Heart right ventricle (tissue), 16 donors: Measurements from ENCODE around the gene EDC3. TPM values are rescaled to one million over a fixed set of nuclear protein-coding genes. Genes with fewer than 3 reads are reported as not detected.

Experiments used
- ATAC-seq, 8 donors: fragments of 200-7000 bp; cut with Tn5 transposase; one replicate each; pipeline ENCODE4 v1.9.1; 2020; ENCODE audit warnings: mild to moderate bottlenecking in 8 of 8, moderate library complexity in 8 of 8, moderate number of reproducible peaks in 1 of 8
- DNase-seq, 2 donors: peaks; one replicate each; pipeline ENCODE4 v3.0.0-alpha.2; 2020
- H3K27ac ChIP-seq, 10 donors: fragments of 200-600 bp; sonication (generic) in 2 of 10; one replicate each; pipeline versions ENCODE4 v1.5.0 to v1.8.0; 2020 to 2022; ENCODE audit warnings: mild to moderate bottlenecking in 3 of 10
- H3K27me3 ChIP-seq, 7 donors: fragments of 200-600 bp; one replicate each; pipeline ENCODE4 v1.8.0; 2021 to 2022; ENCODE audit warnings: mild to moderate bottlenecking in 2 of 7
- H3K36me3 ChIP-seq, 9 donors: fragments of 200-600 bp; sonication (generic) in 1 of 9; one replicate each; pipeline versions ENCODE4 v1.5.0 to v1.8.0; 2020 to 2022; ENCODE audit warnings: mild to moderate bottlenecking in 2 of 9
- H3K4me1 ChIP-seq, 9 donors: fragments of 200-600 bp; sonication (generic) in 1 of 9; one replicate each; pipeline versions ENCODE4 v1.5.0 to v1.8.0; 2020 to 2022; ENCODE audit warnings: mild to moderate bottlenecking in 4 of 9
- H3K4me3 ChIP-seq, 10 donors: fragments of 200-600 bp; sonication (generic) in 2 of 10; one replicate each; pipeline versions ENCODE4 v1.5.0 to v1.8.0; 2020 to 2022; ENCODE audit warnings: mild to moderate bottlenecking in 7 of 10, moderate library complexity in 2 of 10
- H3K9me3 ChIP-seq, 11 donors: fragments of 200-600 bp in 10 of 11; sonication (generic) in 2 of 11; one replicate each; pipeline versions ENCODE4 v1.5.0 to v1.8.0; 2013 to 2022; ENCODE audit warnings: mild to moderate bottlenecking in 2 of 11, control low read depth in 1 of 11, moderate library complexity in 1 of 11
- CTCF ChIP-seq, 9 donors: fragments of 200-600 bp; sonication (generic) in 2 of 9; IDR thresholded peaks; one replicate each; pipeline versions ENCODE4 v1.5.0 to v1.8.0; 2021 to 2022; ENCODE audit warnings: antibody characterized with exemption in 9 of 9, mild to moderate bottlenecking in 5 of 9, moderate library complexity in 1 of 9
- WGBS, 2 donors: extraction: QIAGEN DNeasy Blood & Tissue Kit; methylation state at CpG; one replicate each; pipeline ENCODE4 v1.1.7; 2013; ENCODE audit warnings: inconsistent platforms in 1 of 2; 5-methylcytosine and 5-hydroxymethylcytosine counted together
- intact Hi-C, 10 donors: fragments of 100-400 bp; cut with DNase I; formaldehyde crosslinking; loops; one replicate each; pipeline versions ENCODE4 v1.11.1 to v1.14.2; 2022
- polyA plus RNA-seq, 2 donors: library from polyadenylated mRNA; stranded (reverse); fragments of 200-250 nt; gene quantifications; one replicate each; pipeline ENCODE4 v1.2.3, GENCODE V29; 2013
- total RNA-seq, 10 donors: library from RNA; stranded (reverse); fragmentation: NEBNext Ultra II Directional in 3 of 10; extraction: Animal tissue kit (Norgen Biotek cat#: 25700) in 3 of 10; gene quantifications; one replicate each; pipeline versions ENCODE4 v1.2.1 to v1.2.4, GENCODE V29; 2021 to 2023
- donor health status: Arrhythmogenic right ventricular cardiomyopathy.
- donor health status: ischemic (EF 13 %, LVEDD 7.1; RV severe dilation, severe dysfunction).
- donor health status: healthy with polysubstance abuse.
- donor health status: DM: no; HTN: yes; CAD: no.
- donor health status: DM: no; HTN: no; CAD: no.
- donor health status: ischemic (EF 25% LVEDD 6.9; RV normal size, moderate dysfunction).
- donor health status: ischemic (EF 25% LVEDD 5.7; RV mildly dilated, moderate dysfunction).
- donor health status: healthy.
- donor health status: DM: yes; HTN: yes; CAD: no.
- donor health status: Ischemic cardiomyopathy.
- donor health status: ischemic (EF 35%, LVEDD 5.7; RV mildly dilated, moderate dysfunction).
- donor health status: nonischemic (EF 11% LVEDD 7.7; RV severe dilation, severe dysfunction).
- donor health status: DM: yes; HTN: yes; CAD: no.
- donor health status: PGD.
- donor health status: ischemic (EF 29% LVEDD 5.4; RV normal size, mild dysfunction).
- donor health status: nonischemic (EF 23%, LVEDD 6.1; RV moderate dilation, normal function).

Gene EDC3
- total and polyA plus RNA-seq, 12 donors: 10.4 to 18.1 (median 15.5) TPM

GRCh38 chr15:74615508-74616365 lies 80.1 kb downstream of the EDC3 start, which contains the start of gene CLK3:
CLK3 (plus strand) TSS chr15:74615836; CDS start chr15:74619197, 3,361 bp downstream.
- Histone ChIP-seq H3K4me1 (peaks cover 14 to 68% (median 46%) of the 10 kb centered on the region in 9 donors), H3K27ac (peak within 1 kb of the TSS; percentile 82 to 99 (median 98)), H3K9me3 (no peaks in the 10 kb centered on the region), H3K4me3 (peak within 1 kb of the TSS; percentile 77 to 100 (median 95)), H3K27me3 (no peaks in the 10 kb centered on the region), H3K36me3 (peaks cover 0 to 22% (median 18%) of the 10 kb centered on the region in 9 donors)
- DNase-seq: peak; percentile 95 to 98
- intact Hi-C loops: loop anchor here (2.0 to 10.0 kb wide), 8 partner anchors 69 to 329 kb away; partner anchors contain the start of genes ARID3B (in 6 of the 10) and UBL7 (in 4 of the 10)
- 0 to 1% methylated on average over 64 to 91 of the region's 91 CpGs for WGBS, 2 donors
- ATAC-seq: peak; percentile 80 to 90 (median 86)
- TF ChIP-seq CTCF (IDR thresholded peaks at IDR 0.05): no peak

- Histone ChIP-seq H3K4me1 (peaks cover 21 to 68% (median 50%) of the 10 kb centered on the region in 9 donors), H3K9me3 (no peaks in the 10 kb centered on the region), H3K36me3 (peaks cover 0 to 14% (median 10%) of the 10 kb centered on the region in 9 donors), H3K27ac (peak overlapping the region; percentile 82 to 99 (median 98)), H3K27me3 (no peaks in the 10 kb centered on the region), H3K4me3 (peak overlapping the region; percentile 77 to 100 (median 95))
- peak; percentile 71 to 87 (median 81) for ATAC-seq
- intact Hi-C loops: loop anchor here (2.0 to 10.0 kb wide), 8 partner anchors 68 to 330 kb away; partner anchors contain the start of genes ARID3B (in 7 of the 10) and UBL7 (in 4 of the 10)
- 0 to 1% methylated on average over 70 to 76 of the region's 76 CpGs for WGBS, 2 donors
- DNase-seq: peak; percentile 87 to 90
- no peak for TF ChIP-seq CTCF (IDR thresholded peaks at IDR 0.05)
These were observed 80.9 kb downstream of the EDC3 start for GRCh38 chr15:74614744-74615507.

GRCh38 chr15:74613953-74614743 lies 81.7 kb downstream of the EDC3 start:
- TF ChIP-seq CTCF (IDR thresholded peaks at IDR 0.05): no peak
- WGBS, 2 donors: 34 to 35% methylated on average over 38 of the region's 38 CpGs
- intact Hi-C loops: loop anchor here in 6 of 10 donors (2.0 to 10.0 kb wide), 7 partner anchors 67 to 331 kb away; partner anchors contain the start of genes UBL7 (in 3 of the 6) and ARID3B (in 2 of the 6)
- ATAC-seq (no peak), DNase-seq (no peak)
- Histone ChIP-seq H3K4me1 (peaks cover 21 to 65% (median 53%) of the 10 kb centered on the region in 9 donors), H3K36me3 (peaks cover 0 to 7% (median 2%) of the 10 kb centered on the region in 9 donors), H3K9me3 (no peaks in the 10 kb centered on the region), H3K4me3 (peak overlapping the region; percentile 77 to 100 (median 95)), H3K27ac (peak overlapping the region in 9 of 10 donors; percentile 96 to 99 (median 98)), H3K27me3 (no peaks in the 10 kb centered on the region)
